Subcutaneous adipose tissue (tissue), 4 donors: ENCODE data around the gene POPDC3. TPM values are rescaled to one million over a fixed set of nuclear protein-coding genes. Genes with fewer than 3 reads are reported as not detected.

Source experiments
- CTCF ChIP-seq: fragments of 450-650 bp; IDR thresholded peaks from one replicate; pipeline ENCODE4 v1.5.1; 2016; ENCODE audit warnings: low read depth, mild to moderate bottlenecking, control low read depth, antibody characterized with exemption, moderate library complexity
- total RNA-seq, 4 donors: library from RNA; depleted of rRNA; stranded (reverse); fragments of >200 nt; gene quantifications; one replicate each; pipeline ENCODE4 v1.1.0, GENCODE V29; 2016

Gene POPDC3
- total RNA-seq, 4 donors from 2014 or later: 0.68 to 1.1 TPM; not detected in 2

- no peak for TF ChIP-seq CTCF
Observed at GRCh38 chr6:105204331-105204730, 24.5 kb upstream of the POPDC3 start.

- no peak for TF ChIP-seq CTCF
Observed at GRCh38 chr6:105202486-105202885, 22.7 kb upstream of the POPDC3 start.

- no peak for TF ChIP-seq CTCF
Observed at GRCh38 chr6:105200133-105200730, 20.4 kb upstream of the POPDC3 start.

GRCh38 chr6:105199711-105200110 is 19.9 kb upstream of the POPDC3 start:
- no peak for TF ChIP-seq CTCF

GRCh38 chr6:105196076-105196475 is 16.3 kb upstream of the POPDC3 start:
- TF ChIP-seq CTCF: no peak

- no peak for TF ChIP-seq CTCF
Observed at GRCh38 chr6:105194591-105194990, 14.8 kb upstream of the POPDC3 start.

- TF ChIP-seq CTCF: no peak
Observed at GRCh38 chr6:105194106-105194505, 14.3 kb upstream of the POPDC3 start.
